Left ventricle myocardium superior (tissue), 1 donor: ENCODE results near the gene TVP23A. TPM values are rescaled to one million over a fixed set of nuclear protein-coding genes. Genes with fewer than 3 reads are reported as not detected.
A peak's percentile ranks its signal among the peaks of the same experiment; 100 is the strongest.
"Not testable (repeated sequence)": the region's sequence is repeated elsewhere in the genome, so short reads cannot be mapped to it uniquely, and the experiment has no call there.

Experiments used
- ATAC-seq: fragments of 200-7000 bp; cut with Tn5 transposase; one replicate; pipeline ENCODE4 v1.9.1; 2020; ENCODE audit warnings: mild to moderate bottlenecking, moderate library complexity
- DNase-seq: peaks from one replicate; pipeline ENCODE4 v3.0.0-alpha.2; 2020
- intact Hi-C: fragments of 100-400 bp; cut with micrococcal nuclease; formaldehyde crosslinking; loops from one replicate; pipeline ENCODE4 v1.11.0; 2022
- total RNA-seq: library from RNA; stranded (reverse); fragmentation: NEBNext Ultra II Directional; extraction: Animal tissue kit (Norgen Biotek cat#: 25700); gene quantifications from one replicate; pipeline ENCODE4 v1.2.1, GENCODE V29; 2021
- donor health status: DM: no; HTN: yes; CAD: no; lungs with severe emphysema.

Gene TVP23A
- total RNA-seq, 1 donor from 2014 or later, result 0.47 TPM

- no peak for ATAC-seq
- no peak for DNase-seq
- intact Hi-C loops, result no loop called here
Measured at GRCh38 chr16:10838621-10839278, 20.2 kb upstream of the TVP23A start.

- ATAC-seq (no peak), DNase-seq (no peak)
- intact Hi-C loops, result no loop called here
Measured at GRCh38 chr16:10836174-10836853, 17.7 kb upstream of the TVP23A start.

GRCh38 chr16:10835281-10835931 lies 16.8 kb upstream of the TVP23A start:
- intact Hi-C loops, result no loop called here
- ATAC-seq, result no peak
- no peak for DNase-seq

DNA sequence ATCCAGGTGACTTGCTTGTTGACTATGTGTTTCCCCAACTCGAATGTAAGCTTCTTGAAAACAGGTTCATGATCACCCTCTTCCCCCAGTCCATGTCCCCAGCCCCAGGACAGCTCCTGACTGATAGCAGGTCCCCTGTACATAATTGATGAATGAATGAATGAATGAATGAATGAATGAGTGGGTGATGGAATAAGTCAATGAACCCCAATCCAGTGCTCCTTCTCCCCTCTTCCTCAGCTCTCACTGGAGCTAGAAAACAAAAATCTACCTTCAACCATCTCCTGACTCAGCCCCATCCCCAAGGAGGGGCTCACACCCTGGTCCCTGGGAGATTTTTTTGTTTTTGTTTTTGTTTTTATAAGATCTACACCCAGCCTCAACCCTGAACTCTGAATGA lies 16.2 kb upstream of the TVP23A start:
- ATAC-seq (no peak), DNase-seq (no peak)
- intact Hi-C loops, result no loop called here

DNA sequence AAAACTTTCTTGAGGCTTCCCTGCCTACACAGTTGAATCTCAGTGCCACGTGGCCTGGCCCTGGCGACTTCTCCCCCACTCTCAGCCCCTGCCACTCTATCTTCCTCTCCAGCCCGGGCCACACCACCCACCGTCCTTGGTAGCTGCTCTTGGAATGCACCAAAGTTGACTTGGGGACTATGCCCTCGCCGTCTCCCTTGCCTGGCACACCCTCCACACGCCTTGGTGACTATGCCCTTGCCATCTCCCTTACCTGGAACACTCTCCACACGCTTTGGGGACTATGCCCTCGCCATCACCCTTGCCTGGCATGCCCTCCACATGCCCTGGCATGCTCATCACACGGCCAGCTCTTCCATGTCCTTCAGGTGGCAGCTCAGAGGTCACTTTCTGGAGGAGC lies 15.5 kb upstream of the TVP23A start:
- DNase-seq (no peak), ATAC-seq (no peak)
- intact Hi-C loops, result no loop called here

- DNase-seq (no peak), ATAC-seq (no peak)
- intact Hi-C loops, result no loop called here
Measured at GRCh38 chr16:10833271-10833670, 14.7 kb upstream of the TVP23A start.

- ATAC-seq, result no peak
- intact Hi-C loops, result no loop called here
- no peak for DNase-seq
Measured at GRCh38 chr16:10831894-10832886, 13.6 kb upstream of the TVP23A start.

GRCh38 chr16:10830240-10830639 lies 11.6 kb upstream of the TVP23A start:
- intact Hi-C loops, DNase-seq, ATAC-seq: not testable (repeated sequence)

GRCh38 chr16:10829390-10830098 lies 10.9 kb upstream of the TVP23A start:
- DNase-seq, result peak; percentile 41
- not testable (repeated sequence) for ATAC-seq
- intact Hi-C loops, result loop anchor here (10.0 kb wide), 2 partner anchors 85 to 95 kb away; partner anchors contain the start of gene NUBP1

DNA sequence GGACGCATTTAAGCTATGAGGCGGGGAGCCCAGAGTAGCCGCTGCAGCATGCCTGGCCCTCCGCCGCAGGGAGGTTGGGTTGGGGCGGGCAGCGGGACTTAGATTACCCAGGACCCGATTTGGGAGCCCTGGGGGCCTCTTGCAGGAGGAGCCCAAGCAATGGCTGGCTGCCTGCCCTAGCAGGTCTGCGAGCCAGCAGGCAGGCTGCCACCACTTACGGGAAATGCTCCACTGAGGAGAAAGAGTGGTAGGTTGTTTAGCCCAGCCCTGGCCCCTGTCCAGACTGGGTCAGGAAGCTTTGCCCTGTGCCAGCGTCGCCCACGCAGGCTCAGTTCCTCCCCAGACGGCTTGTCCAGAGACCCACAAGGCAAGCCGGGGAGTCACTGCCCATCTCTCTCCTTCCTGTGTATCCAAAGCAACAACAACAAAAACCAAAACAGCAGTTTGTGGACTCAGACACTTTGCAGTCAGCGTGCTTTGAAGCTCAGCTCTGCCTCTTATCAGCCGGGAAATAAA lies 10.3 kb upstream of the TVP23A start:
- peak; percentile 86 for ATAC-seq
- intact Hi-C loops, result loop anchor here (10.0 kb wide), 2 partner anchors 84 to 96 kb away; partner anchors contain the start of gene NUBP1
- DNase-seq, result peak; percentile 98

DNA sequence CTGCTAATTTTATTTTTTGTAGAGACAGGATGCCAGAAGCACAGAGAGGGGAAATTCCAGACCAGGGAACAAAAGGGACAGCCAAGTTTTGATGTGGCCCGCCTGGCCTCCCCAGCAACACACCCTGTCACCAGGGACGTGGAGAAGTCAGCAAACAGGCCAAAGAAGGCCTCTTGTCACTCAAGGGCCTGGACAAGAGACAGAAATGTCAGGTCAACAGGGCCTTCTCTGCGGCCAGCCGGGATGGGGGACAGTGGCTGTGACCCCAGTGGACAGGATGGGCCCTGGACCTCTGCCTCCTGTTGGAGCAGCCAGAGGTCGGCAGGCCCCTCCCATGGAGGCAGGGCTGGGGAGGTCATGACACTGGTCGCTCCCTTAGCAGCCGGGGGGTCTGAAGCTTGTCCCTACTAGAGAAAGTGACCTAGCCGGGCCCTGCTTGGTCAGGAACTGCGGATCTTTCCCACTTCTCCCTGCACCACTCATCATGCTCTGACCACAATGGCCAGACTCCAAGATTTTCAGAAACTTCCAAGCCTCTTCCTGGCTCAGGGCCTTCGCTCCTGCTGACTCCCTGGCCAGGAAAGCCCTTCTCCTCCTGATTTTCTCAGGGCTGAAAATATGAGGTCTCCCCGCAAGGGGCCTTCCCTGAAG lies 9.2 kb upstream of the TVP23A start:
- intact Hi-C loops, result loop anchor here (10.0 kb wide), 2 partner anchors 83 to 97 kb away; partner anchors contain the start of gene NUBP1
- DNase-seq (peak; percentile 89), ATAC-seq (peak; percentile 75)

- DNase-seq, result peak; percentile 59
- ATAC-seq, result no peak
- intact Hi-C loops, result loop anchor here (10.0 kb wide), 2 partner anchors 80 to 100 kb away; partner anchors contain the start of gene NUBP1
Measured at GRCh38 chr16:10824111-10824893, 5.7 kb upstream of the TVP23A start.

- ATAC-seq (no peak), DNase-seq (no peak)
- intact Hi-C loops, result loop anchor here (10.0 kb wide), 2 partner anchors 78 to 102 kb away; partner anchors contain the start of gene NUBP1
Measured at GRCh38 chr16:10822702-10823101, 4.1 kb upstream of the TVP23A start.

DNA sequence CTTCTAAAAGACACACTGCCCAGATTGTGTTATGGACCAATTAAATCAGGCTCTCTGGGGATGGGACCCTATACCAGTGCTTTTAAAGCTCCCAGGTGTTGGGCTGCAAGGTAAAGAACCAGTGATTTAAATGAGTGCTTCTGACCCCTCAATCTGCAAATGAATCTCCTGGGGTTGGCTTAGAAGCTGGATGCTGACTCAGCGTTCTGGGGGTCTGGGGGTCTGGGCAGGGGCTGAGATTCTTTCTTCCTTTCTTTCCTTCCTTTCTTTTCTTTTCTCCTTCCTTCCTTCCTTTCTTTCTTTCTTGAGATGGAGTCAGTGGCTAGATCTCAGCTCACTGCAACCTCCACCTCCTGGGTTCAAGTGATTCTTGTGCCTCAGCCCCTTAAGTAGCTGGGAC lies 2.0 kb upstream of the TVP23A start:
- ATAC-seq, result no peak
- intact Hi-C loops, result loop anchor here (10.0 kb wide), 2 partner anchors 76 to 104 kb away; partner anchors contain the start of gene NUBP1
- DNase-seq, result no peak

GRCh38 chr16:10817514-10817913 lies 1.1 kb downstream of the TVP23A start:
- no peak for DNase-seq
- intact Hi-C loops, result no loop called here
- no peak for ATAC-seq

- DNase-seq (no peak), ATAC-seq (no peak)
- intact Hi-C loops, result no loop called here
Measured at GRCh38 chr16:10813099-10813455, 5.5 kb downstream of the TVP23A start.
